Lower lobe of right lung (tissue), 2 donors: ENCODE data around the gene CALCB. TPM values are rescaled to one million over a fixed set of nuclear protein-coding genes. Genes with fewer than 3 reads are reported as not detected.

Experiments
- ATAC-seq, 2 donors: fragments of 200-7000 bp; cut with Tn5 transposase; one replicate each; pipeline ENCODE4 v1.9.1; 2020 to 2022; ENCODE audit warnings: mild to moderate bottlenecking in 2 of 2, moderate library complexity in 2 of 2
- DNase-seq: peaks from one replicate; pipeline ENCODE4 v3.0.0-alpha.2; 2020
- H3K27ac ChIP-seq: fragments of 200-600 bp; one replicate; pipeline ENCODE4 v1.8.0; 2022
- H3K27me3 ChIP-seq: fragments of 200-600 bp; one replicate; pipeline ENCODE4 v1.8.0; 2022; ENCODE audit warnings: low read depth
- H3K36me3 ChIP-seq: fragments of 200-600 bp; one replicate; pipeline ENCODE4 v1.8.0; 2022; ENCODE audit warnings: mild to moderate bottlenecking
- H3K4me1 ChIP-seq: fragments of 200-600 bp; one replicate; pipeline ENCODE4 v1.8.0; 2022
- H3K4me3 ChIP-seq: fragments of 200-600 bp; one replicate; pipeline ENCODE4 v1.8.0; 2022; ENCODE audit warnings: mild to moderate bottlenecking
- H3K9me3 ChIP-seq: fragments of 200-600 bp; one replicate; pipeline ENCODE4 v1.8.0; 2022
- intact Hi-C: fragments of 100-400 bp; cut with DNase I; formaldehyde crosslinking; loops from one replicate; pipeline ENCODE4 v1.11.0; 2022
- total RNA-seq: library from RNA; stranded (reverse); fragmentation: NEBNext Ultra II Directional; extraction: Animal tissue kit (Norgen Biotek cat#: 25700); gene quantifications from one replicate; pipeline ENCODE4 v1.2.1, GENCODE V29; 2021
- TF ChIP-seq, protein P1 (sequence below): fragments of 200-600 bp; IDR thresholded peaks from one replicate; pipeline ENCODE4 v1.8.0; 2022; ENCODE audit warnings: antibody characterized with exemption, mild to moderate bottlenecking
- donor health status: DM: no; HTN: yes; CAD: no; lungs with severe emphysema.

Gene CALCB
- total RNA-seq, 1 donor from 2014 or later = not detected

GRCh38 chr11:15124528-15124927 is 51.1 kb downstream of the CALCB start:
- ATAC-seq (no peak), DNase-seq (no peak)
- Histone ChIP-seq H3K27ac (no peak overlapping the region), H3K4me3 (no peak overlapping the region), H3K36me3 (no peaks in the 10 kb centered on the region), H3K4me1 (no peaks in the 10 kb centered on the region), H3K27me3 (no peaks in the 10 kb centered on the region), H3K9me3 (no peaks in the 10 kb centered on the region)
- intact Hi-C loops = no loop called here
- TF ChIP-seq, protein P1, sequence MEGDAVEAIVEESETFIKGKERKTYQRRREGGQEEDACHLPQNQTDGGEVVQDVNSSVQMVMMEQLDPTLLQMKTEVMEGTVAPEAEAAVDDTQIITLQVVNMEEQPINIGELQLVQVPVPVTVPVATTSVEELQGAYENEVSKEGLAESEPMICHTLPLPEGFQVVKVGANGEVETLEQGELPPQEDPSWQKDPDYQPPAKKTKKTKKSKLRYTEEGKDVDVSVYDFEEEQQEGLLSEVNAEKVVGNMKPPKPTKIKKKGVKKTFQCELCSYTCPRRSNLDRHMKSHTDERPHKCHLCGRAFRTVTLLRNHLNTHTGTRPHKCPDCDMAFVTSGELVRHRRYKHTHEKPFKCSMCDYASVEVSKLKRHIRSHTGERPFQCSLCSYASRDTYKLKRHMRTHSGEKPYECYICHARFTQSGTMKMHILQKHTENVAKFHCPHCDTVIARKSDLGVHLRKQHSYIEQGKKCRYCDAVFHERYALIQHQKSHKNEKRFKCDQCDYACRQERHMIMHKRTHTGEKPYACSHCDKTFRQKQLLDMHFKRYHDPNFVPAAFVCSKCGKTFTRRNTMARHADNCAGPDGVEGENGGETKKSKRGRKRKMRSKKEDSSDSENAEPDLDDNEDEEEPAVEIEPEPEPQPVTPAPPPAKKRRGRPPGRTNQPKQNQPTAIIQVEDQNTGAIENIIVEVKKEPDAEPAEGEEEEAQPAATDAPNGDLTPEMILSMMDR = no peak

DNA sequence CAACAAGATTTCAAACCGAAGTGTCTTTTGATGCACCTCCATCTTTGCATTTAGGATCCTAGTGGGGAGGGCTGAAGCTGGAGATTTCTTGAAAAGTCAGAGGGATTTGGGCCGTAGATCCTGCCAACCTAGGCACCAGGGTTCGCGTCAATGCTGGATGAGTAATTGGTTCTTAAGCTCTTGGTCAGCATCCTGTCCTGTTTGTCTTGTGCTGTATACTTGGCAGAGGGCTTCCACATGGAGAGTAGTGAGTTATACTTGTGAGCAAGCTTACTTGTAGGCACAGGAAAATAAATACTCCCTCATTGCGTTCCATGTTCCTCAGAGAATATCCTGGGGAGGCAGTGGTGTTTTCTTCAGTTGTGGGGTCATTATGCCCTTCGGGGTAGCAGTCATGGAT is 53.9 kb downstream of the CALCB start:
- no peak overlapping the region for H3K27ac ChIP-seq
- no peak overlapping the region for H3K4me3 ChIP-seq
- no peaks in the 10 kb centered on the region for H3K27me3 ChIP-seq
- H3K9me3 ChIP-seq = no peaks in the 10 kb centered on the region
- DNase-seq (no peak), ATAC-seq (no peak)
- intact Hi-C loops = no loop called here
- H3K36me3 ChIP-seq = no peaks in the 10 kb centered on the region
- H3K4me1 ChIP-seq = no peaks in the 10 kb centered on the region
- TF ChIP-seq, protein P1 = no peak

Other genes with a start within 250 kb of the CALCB start
- gene CYP2R1, start 181.4 kb upstream of the CALCB start, total RNA-seq = 12.3 TPM
- gene CALCA, start 101.2 kb upstream of the CALCB start, total RNA-seq = not detected
- gene INSC, start 41.3 kb downstream of the CALCB start, total RNA-seq = 1.1 TPM